ENCODE measurements around the gene ZFYVE1. TPM values are rescaled to one million over a fixed set of nuclear protein-coding genes. Genes with fewer than 3 reads are reported as not detected.
"Not testable (repeated sequence)": the region's sequence is repeated elsewhere in the genome, so short reads cannot be mapped to it uniquely, and the experiment has no call there.

Gene ZFYVE1
- total RNA-seq, 2 donors from 2014 or later, result 9.6 to 11.1 TPM

DNA sequence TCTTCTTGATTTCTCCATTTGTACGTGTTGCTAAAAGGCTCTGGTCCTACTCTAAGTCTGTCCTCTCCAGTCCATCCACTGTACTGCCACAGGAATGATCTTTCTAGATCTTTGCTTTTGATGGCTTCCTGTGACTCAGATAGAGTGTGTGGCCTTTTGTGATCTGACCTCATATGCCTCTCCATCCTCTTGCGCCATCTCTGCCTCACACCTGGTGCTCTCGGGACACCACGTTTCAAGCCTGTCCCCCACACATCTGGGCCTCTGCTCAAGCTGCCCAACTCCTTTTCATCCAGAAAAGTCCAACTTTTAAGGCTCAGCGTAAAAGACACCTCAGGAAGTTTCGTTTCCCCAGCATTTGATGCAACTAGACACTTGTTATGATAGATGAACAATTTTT lies 61.7 kb downstream of the ZFYVE1 start:
- no peak for DNase-seq
- intact Hi-C loops (cut with DNase I), result no loop called here
- ATAC-seq, result no peak

DNA sequence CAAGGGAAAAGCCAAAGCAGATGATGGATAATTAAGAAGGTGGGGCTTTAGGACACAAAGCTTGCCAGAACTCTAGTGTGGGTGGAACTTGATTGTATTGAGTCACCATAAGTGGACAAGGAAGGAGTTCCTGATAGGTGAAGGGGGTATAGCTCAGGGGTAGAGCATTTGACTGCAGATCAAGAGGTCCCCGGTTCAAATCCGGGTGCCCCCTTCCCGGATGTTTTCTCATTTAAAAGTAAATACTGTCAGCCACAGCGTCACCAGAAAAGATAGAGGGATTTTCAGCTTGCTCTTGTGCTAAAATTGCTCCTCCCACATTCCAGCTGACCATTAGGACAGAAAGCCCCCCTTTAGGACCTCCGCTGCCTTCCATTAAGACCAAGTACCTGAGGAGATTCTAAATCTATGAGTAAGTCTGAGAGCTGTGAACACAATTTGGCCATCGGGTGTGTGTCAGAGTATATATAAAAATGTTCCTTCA lies 64.0 kb downstream of the ZFYVE1 start:
- no peak for DNase-seq
- intact Hi-C loops (cut with DNase I), result no loop called here
- peak in 1 of 2 donors; percentile 62 for ATAC-seq

DNA sequence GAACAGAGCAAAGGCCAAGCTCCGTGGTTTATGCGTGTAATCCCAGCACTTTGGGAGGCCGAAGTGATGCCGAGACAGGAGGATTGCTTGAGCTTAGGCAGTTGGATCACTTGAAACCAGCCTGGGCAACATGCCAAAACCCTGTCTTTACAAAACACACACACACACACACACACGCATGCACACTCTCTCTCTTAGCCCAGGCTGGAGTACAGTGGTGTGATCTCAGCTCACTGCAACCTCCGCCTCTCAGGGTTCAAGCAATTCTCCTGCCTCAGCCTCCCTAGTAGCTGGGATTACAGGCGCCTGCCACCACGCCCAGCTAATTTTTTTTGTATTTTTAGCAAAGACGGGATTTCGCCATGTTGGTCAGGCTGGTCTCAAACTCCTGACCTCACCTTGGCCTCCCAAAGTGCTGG lies 64.6 kb downstream of the ZFYVE1 start:
- DNase-seq, result peak; percentile 40
- intact Hi-C loops (cut with DNase I), result not testable (repeated sequence)
- peak in 1 of 2 donors; percentile 43 for ATAC-seq

DNA sequence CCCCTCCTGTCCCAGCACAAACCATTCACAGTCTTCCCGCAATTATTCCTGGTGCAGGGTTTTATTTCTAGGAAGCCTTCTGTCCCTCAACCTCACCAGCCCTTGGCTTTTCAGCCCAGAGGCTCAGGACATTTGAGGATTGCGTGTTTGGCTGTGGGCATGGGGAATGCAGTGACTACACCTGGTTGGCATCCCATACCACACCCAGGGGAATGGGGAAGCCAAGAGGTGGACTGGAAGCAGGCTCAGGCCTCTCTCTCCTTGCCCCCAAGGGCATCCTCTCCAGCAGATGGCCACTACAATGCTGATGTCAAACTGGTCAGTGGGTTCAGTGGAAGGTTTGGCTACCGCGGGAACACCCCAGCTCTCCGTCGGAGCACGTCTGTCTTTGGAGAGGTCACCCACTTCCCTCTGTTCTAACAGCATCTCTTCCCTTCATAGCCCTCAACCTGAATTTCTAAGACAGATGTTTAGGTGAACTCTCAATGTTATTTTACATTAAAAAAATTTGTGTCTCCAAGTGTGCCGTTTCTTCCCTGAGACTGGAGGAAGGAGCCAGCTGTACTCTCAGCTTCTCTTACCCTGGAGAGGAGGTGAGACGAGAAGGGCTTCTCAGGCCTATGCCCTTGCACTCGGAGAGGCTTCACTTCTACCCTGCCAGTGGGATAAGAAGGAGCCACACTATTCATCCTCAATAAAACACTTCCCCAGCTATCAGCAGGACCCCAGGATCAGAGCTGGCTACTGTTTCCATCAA lies 65.1 kb downstream of the ZFYVE1 start:
- intact Hi-C loops (cut with DNase I), result no loop called here
- peak in 1 of 2 donors; percentile 28 for ATAC-seq
- no peak for DNase-seq

DNA sequence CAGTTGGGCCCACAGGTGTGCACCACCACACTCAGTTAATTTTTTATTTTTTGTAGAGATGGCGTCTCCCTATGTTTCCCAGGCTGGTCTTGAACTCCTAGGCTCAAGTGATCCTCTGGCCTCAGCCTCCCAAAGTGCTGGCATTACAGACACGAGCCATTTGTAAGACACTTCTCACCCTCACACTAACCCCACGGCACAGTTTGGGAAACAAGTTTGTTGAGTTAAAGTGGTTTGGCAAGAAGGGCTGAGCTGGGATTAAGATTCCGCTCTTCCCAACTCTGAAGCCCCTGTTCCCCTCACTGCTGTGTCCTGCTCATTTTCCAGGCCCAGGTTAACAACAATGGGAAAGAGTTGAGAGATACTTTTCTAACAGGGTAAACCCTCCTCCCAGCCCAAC lies 65.9 kb downstream of the ZFYVE1 start:
- intact Hi-C loops (cut with DNase I); DNase-seq; ATAC-seq: not testable (repeated sequence)

DNA sequence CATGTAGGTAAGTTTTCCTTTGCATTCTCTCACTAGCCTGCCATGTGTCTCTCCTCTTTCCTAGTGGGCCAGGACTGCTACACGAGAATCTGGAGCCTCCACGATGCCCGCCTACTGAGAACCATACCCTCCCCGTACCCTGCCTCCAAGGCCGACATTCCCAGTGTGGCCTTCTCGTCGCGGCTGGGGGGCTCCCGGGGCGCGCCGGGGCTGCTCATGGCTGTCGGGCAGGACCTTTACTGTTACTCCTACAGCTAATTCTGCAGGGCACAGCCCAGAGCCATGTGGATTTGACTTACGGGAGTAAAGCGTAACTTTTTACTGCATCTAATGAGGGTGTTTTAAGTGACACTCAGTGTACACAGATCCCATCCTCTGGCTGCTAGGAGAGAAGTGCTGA lies 68.4 kb downstream of the ZFYVE1 start:
- intact Hi-C loops (cut with DNase I), result no loop called here
- ATAC-seq (no peak), DNase-seq (no peak)

DNA sequence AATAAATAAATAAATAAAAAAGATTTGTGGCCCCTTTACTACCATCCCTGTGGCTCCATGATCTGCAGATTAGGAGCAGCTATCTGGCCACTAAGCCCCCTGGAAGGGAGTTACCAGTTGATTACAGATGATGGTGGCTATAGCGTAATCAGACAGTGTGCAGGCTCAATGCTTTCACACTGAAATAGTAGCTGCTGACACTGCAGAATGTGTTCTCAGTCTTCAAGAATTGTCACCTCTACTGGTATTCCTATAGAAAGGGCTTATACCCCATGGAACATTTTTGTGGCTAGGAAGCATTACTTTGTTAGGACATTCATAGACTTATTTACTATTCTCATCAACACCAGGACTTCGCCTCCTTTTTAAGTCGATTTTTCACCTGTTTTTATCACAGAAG lies 69.7 kb downstream of the ZFYVE1 start:
- ATAC-seq (no peak), DNase-seq (no peak)
- intact Hi-C loops (cut with DNase I), result no loop called here

DNA sequence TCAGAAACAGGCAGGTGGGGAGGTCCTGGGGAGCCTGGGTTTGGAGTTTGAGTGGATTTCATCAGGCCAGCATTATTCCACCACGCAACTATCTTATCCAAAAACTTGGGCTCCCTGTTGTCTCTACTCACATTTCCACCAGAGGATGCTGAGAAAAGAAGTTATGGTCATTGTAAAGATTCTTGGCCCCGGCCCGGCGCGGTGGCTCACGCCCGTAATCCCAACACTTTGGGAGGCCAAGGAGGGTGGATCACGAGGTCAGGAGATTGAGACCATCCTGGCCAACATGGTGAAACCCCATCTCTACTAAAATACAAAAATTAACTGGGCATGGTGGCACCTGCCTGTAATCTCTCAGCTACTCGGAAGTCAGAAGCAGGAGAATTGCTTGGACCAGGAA lies 70.2 kb downstream of the ZFYVE1 start:
- ATAC-seq; DNase-seq; intact Hi-C loops (cut with DNase I): not testable (repeated sequence)

DNA sequence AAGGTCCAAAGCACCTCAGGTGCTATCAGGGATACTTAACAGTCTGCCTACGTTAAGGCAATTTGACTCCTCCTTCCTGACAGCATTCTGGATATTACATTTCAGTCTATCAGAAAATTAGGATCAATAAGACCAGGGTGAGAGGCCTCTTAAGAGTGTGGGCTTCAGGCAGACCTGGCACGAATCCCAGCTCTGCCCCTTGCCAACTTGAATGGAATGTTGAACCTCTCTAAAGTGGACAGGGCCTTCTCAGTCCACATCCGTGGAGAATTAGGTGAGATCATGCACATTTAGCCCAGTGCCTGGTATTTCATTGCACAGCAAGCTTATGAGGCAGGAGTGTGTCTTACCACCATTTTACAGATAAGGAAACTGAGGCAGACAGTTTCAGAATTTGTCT lies 74.7 kb downstream of the ZFYVE1 start:
- no peak for DNase-seq
- ATAC-seq, result no peak
- intact Hi-C loops (cut with DNase I), result no loop called here

DNA sequence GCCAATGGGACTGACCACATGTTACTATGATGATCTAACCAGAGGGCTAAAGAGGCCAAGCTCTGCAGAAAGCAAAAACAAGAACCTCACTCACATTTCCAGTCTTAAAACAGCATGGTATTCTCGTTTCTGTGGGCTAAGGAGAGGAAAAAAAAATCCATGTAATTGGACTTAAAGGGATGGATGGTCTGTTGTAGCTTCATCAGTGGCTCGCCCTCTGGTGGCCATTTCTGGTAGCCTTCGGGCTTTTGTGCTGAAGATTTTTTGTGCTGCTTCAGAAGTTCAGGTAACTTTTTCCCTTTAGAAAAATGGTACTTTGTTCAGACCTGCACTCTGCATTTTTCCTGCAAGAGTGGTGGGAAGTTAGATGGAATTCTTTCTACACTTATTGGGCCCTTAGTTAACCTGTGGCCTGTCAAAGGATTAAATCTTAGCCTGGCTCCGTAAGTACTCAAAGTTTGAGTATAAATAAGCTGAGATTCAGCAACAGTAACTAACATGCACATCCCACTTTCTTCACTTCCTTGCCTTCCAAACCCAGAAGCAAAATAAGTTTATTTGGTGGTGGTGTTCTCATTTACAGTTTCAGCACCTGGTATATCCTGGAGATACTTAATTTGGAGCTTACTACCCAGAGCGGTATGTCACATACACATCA lies 78.3 kb downstream of the ZFYVE1 start:
- peak; percentile 46 to 48 for ATAC-seq
- intact Hi-C loops (cut with DNase I), result loop anchor here (2.0 to 5.0 kb wide), 2 partner anchors 431 to 436 kb away; no protein-coding TSS in a partner anchor

DNA sequence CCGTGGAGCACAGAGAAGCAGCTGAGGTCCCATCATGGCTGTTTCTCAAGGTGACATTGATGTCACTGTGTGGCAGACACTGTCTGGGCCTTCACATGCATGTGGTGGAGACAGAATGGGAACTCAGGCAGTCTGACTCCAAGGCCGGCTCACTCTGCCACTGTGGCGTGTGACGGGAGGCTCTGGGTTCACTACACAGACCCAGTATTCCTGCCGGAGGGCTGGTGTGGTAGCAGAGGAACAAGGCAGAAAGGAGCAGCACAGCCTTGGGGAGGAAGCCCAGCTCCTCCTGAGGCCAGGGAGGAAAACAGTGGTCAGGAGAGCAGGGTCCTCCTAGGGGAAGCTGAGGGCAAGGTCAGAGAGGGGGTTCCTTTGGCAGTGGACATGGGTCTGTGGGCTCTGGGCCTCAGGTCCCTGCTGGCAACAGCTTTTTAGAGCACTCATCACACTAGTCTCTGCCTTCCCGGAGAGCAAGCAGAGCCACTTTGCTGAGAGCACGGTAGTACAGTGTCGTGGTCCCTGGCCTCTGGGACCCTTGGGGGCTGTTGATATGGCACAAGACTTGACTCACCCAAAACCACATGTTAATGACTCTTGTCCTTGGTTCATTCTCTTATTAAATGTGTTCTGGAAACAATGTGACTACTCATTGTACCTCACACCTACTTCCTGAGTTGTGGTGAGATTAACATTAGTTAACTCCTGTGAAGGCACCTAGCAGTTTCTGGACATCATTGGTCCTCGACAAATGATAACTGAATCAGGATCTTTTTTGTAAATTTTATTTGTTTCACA lies 79.3 kb downstream of the ZFYVE1 start:
- DNase-seq, result no peak
- intact Hi-C loops (cut with DNase I), result loop anchor here (2.0 to 5.0 kb wide), 2 partner anchors 430 to 435 kb away; no protein-coding TSS in a partner anchor

More for the DNA sequence above, 78.3 kb downstream of the ZFYVE1 start:
- DNase-seq, result peak; percentile 66

DNA sequence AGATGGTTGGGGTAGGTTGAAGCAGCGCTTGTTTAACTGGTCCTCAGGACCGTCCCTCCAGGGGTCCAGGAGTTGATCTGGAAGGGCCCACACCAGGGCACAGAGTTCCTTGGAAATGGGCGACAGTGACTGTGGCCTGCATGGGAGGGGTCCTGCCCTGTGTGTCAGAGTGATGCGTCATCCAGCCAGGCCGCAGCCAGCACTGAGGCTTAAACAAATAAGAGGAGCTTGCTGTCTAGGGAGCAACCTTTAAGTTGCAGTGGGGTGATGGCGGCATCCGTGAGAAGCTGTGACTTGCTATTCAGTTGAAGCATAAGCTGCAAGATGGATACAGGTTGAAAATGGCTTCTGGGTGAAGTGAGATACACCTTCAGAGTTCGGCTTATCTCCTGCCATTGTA lies 80.4 kb downstream of the ZFYVE1 start:
- no peak for DNase-seq

More for the DNA sequence above, 79.3 kb downstream of the ZFYVE1 start:
- no peak for ATAC-seq

DNA sequence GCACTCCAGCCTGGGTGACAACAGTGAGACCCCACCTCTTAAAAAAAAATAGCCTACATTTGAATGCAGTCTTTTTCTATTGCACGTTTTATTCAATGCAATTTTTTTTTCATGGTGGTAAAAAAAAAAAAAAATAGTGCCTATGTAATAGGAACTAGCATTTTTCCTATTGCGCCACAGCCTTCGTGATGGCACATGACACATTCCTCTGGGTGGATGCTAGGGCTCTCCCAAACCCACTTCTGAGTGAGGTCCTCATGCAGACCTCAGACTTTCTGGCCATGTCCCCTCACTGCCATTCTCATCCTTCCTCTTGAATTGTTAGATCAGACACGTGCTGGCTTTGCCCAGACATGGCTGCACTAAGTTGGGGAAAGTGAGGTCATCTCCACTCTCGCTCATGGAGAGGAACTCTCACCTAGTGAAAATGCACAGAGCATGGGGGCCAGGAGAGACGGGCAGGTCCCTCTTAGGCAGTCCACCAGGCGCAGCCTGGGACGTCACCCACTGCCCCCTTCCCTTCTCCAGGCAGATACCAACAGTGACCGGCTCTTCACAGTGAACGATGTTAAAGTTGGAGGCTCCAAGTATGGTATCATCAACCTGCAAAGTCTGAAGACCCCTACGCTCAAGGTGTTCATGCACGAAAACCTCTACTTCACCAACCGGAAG lies 81.4 kb downstream of the ZFYVE1 start:
- intact Hi-C loops (cut with DNase I), result loop anchor here in 1 of 2 donors (5.0 kb wide), 1 partner anchor 428 kb away; no protein-coding TSS in a partner anchor
- DNase-seq (no peak), ATAC-seq (no peak)

More for the DNA sequence above, 80.4 kb downstream of the ZFYVE1 start:
- intact Hi-C loops (cut with DNase I), result loop anchor here in 1 of 2 donors (5.0 kb wide), 1 partner anchor 429 kb away; no protein-coding TSS in a partner anchor
- no peak for ATAC-seq

DNA sequence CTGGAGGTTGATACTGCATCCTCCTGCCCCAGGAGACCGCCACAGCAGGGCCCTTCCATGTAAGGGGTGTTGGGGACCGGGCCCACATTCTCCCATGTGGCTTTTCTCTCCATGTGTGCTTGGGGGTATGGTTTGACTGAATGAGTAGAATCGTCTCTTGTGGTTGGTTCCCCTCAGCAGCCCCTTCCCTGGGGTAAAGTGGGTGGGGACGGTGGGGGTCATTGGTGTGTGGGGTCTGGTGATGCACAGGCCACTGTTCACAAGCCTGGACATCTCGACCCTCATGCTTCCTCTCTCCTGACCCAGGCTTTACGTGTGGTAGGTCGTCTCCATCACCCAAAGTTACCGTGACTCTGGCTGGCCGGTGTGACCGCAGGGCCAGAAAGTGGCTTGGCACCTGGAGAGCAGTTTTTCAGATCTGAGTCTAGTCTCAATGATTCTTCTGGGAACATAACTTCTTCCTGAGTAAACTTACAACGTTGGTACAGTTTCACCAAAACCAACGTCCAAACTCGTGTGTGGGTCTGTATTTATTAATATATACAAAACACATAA lies 83.0 kb downstream of the ZFYVE1 start:
- ATAC-seq, result no peak
- intact Hi-C loops (cut with DNase I), result no loop called here
- no peak for DNase-seq

DNA sequence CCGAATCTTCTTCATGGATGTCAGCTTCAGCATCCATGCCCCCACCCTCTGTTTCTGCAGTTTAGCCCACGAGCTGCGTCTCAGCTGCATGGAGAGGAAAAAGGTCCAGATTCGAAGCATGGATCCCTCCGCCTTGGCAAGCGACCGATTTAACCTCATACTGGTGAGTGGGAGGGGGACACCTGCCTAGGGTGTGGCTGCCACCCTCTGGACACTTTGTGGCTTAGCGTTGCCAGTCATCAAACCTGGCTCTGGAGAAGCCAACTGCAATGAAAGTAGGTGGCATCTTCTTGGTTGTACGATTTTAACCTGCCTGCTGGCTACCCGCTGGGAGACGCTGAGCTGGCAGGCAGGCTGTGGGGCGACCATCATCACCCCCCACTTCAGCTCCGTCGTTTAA lies 84.0 kb downstream of the ZFYVE1 start:
- ATAC-seq (no peak), DNase-seq (no peak)
- intact Hi-C loops (cut with DNase I), result no loop called here

DNA sequence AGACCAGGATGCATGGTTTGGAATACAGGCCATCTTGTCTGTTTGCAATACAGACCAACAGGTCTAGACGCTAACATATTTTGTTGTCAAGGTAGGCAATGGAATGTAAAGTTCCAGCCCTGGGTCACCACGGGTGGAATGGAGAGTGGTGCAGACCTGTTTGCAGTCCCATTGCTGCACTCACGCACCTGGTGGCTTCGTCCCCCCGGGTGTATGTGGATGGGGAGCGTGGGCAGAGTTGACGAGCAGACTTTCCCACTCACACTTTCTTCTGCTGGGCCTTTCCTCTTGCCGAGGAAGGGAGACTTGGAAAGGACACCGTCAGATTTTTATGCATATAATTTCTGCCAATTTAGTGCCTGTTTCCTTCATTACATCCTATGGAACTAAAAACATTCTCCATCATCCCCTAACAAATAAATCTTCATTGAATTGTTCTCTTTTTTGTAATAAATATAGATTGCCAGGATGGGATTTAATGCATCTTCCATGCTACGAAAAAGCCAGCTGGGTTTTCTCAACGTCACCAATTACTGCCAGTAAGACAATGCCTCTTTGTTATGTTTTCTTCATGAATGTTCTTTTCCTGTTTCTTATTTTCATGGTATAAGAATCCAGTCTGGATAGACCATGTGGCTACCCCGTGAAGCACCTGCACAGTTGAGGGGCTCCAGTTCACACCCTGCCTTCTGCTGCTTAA lies 85.5 kb downstream of the ZFYVE1 start:
- ATAC-seq (no peak), DNase-seq (no peak)
- intact Hi-C loops (cut with DNase I), result no loop called here

DNA sequence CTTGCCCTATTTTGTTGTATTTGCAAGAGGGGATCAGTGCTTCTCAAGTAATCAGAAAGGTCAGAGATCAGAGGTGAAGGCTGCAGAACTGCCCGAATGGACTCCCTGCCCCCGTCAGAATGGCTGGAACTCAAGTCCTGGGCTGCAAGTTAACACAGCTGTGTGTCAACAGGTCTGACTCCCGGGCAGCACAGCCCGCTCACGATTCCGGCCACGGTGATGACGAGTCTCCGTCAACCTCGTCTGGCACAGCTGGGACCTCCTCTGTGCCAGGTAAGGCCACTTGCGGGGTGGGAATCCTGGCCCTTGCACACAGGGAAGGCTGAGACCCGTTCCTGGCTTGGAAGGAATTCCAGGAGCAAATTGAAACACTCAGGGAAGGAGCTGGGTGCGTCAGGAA lies 87.3 kb downstream of the ZFYVE1 start:
- peak in 1 of 2 donors; percentile 40 for ATAC-seq
- no peak for DNase-seq
- intact Hi-C loops (cut with DNase I), result no loop called here

DNA sequence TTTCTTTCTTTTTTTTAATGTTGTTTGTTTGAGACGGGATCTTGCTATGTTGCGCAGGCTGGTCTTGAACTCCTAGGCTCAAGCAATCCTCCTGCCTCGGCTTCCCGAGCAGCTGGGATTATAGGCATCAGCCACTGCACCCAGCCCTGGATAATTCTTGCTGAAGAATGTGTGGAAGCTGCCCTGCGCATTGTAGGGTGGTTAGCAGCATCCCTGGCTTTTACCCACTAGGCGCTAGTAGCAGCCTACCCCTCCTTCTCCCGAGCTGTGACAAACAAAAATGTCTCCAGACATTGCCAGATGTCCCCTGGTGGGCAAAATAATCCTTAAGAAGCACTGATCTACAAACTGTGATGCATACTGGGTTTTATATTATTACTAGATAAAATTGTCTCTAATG lies 94.0 kb downstream of the ZFYVE1 start:
- intact Hi-C loops (cut with DNase I), result no loop called here
- DNase-seq (no peak), ATAC-seq (no peak)
